PC-9 (cell line): ENCODE data around the gene KISS1R.

Experiments used
- CTCF ChIP-seq: fragments of 200-600 bp; sonication (generic); conservative IDR thresholded peaks from 2 replicates; pipeline ENCODE4 v1.6.1; 2017; ENCODE audit warnings: mixed run types, antibody characterized with exemption, mild to moderate bottlenecking, moderate library complexity
- EZH2 ChIP-seq: fragments of 200-600 bp; sonication (generic); IDR thresholded peaks from 2 replicates; pipeline ENCODE4 v1.8.0; 2017; ENCODE audit warnings: antibody characterized with exemption, low read depth

- no peak for TF ChIP-seq CTCF
- no peak for TF ChIP-seq EZH2
Observed at GRCh38 chr19:918481-919198, 1.5 kb downstream of the KISS1R start.
